Panc1 (cell line): ENCODE data around the gene FAM204A. TPM values are rescaled to one million over a fixed set of nuclear protein-coding genes. Genes with fewer than 3 reads are reported as not detected.

Experiments
- ATAC-seq: fragments of 200-7000 bp; cut with Tn5 transposase; 2 replicates; pipeline ENCODE4 v1.9.1; 2020; ENCODE audit warnings: mild to moderate bottlenecking, moderate library complexity
- BruUV-seq: library from RNA; stranded (reverse); fragments of 400-500 nt; replicated peaks from 2 replicates; lab custom pipeline; 2021; lab: Mats Ljungman, UMichigan
- CTCF ChIA-PET: fragments of 300-600 bp; sonication (Branson Sonifier 250); formaldehyde crosslinking; loops from one replicate; lab custom pipeline; 2022; ENCODE audit warnings: antibody characterized with exemption; lab: Charles Lee
- POLR2A ChIA-PET: fragments of 300-600 bp; sonication (Branson Sonifier 250); formaldehyde crosslinking; loops from one replicate; lab custom pipeline; 2022; ENCODE audit warnings: antibody characterized with exemption; lab: Charles Lee
- DNase-seq: peaks from one replicate; pipeline ENCODE4 v3.0.0-alpha.2; 2010; ENCODE audit warnings: low read depth, low spot score
- H3K27ac ChIP-seq: 2 replicates; pipeline ENCODE4 v1.5.1; 2011; ENCODE audit warnings: mild to moderate bottlenecking, low read length, inconsistent platforms
- H3K27me3 ChIP-seq: fragments of 200-500 bp; sonication (Bioruptor generic); 2 replicates; pipeline ENCODE4 v1.6.0; 2014; ENCODE audit warnings: low read length, inconsistent platforms; ENCODE audit not compliant: control insufficient read depth, insufficient read depth
- H3K36me3 ChIP-seq: fragments of 200-500 bp; sonication (Bioruptor generic); 2 replicates; pipeline ENCODE4 v1.5.1; 2014; ENCODE audit warnings: inconsistent platforms, mild to moderate bottlenecking, low read length, moderate library complexity; ENCODE audit not compliant: control insufficient read depth, insufficient read depth
- H3K4me1 ChIP-seq: 2 replicates; pipeline ENCODE4 v1.5.1; 2011; ENCODE audit warnings: inconsistent platforms, mild to moderate bottlenecking, low read length, moderate library complexity; ENCODE audit not compliant: control insufficient read depth, insufficient read depth
- H3K4me3 ChIP-seq, 2 experiments: 2 replicates each; pipeline ENCODE4 v1.5.1; 2011 to 2012; ENCODE audit warnings: low read depth in 2 of 2, low read length in 2 of 2, mild to moderate bottlenecking in 2 of 2, inconsistent platforms in 1 of 2, moderate library complexity in 1 of 2
- H3K9me3 ChIP-seq: fragments of 200-500 bp; sonication (Bioruptor generic); 2 replicates; pipeline ENCODE4 v1.5.1; 2014; ENCODE audit warnings: low read depth, mild to moderate bottlenecking, inconsistent platforms, low read length, moderate library complexity; ENCODE audit not compliant: control insufficient read depth, insufficient read depth
- CTCF ChIP-seq: fragments of 450-650 bp; IDR thresholded peaks from 2 replicates; pipeline ENCODE4 v1.5.1; 2017; ENCODE audit warnings: mild to moderate bottlenecking
- POLR2AphosphoS5 ChIP-seq: IDR thresholded peaks from 2 replicates; pipeline ENCODE4 v1.6.1; 2012; ENCODE audit warnings: mild to moderate bottlenecking, low read depth, low read length, moderate library complexity
- REST ChIP-seq, 2 experiments: IDR thresholded peaks; 2 replicates each; pipeline ENCODE4 v1.6.1; 2011 to 2012; ENCODE audit warnings: low read depth in 2 of 2, control low read depth in 1 of 2, low read length in 1 of 2, mild to moderate bottlenecking in 1 of 2, moderate library complexity in 1 of 2; ENCODE audit not compliant: insufficient read depth in 1 of 2
- SIN3A ChIP-seq: IDR thresholded peaks from 2 replicates; pipeline ENCODE4 v1.6.1; 2012; ENCODE audit warnings: low read depth, mild to moderate bottlenecking, low read length, moderate library complexity, borderline replicate concordance; ENCODE audit not compliant: insufficient read depth
- TCF7L2 ChIP-seq: IDR thresholded peaks from 2 replicates; pipeline ENCODE4 v1.6.1; 2011; ENCODE audit warnings: mild to moderate bottlenecking, low read depth, low read length, inconsistent platforms
- in situ Hi-C: cut with HindIII; loops from 2 replicates; pipeline ENCODE4 v1.10.0; 2016; ENCODE audit warnings: low sequenced_read_pairs, low pct_unique_long_range_greater_than_20kb
- intact Hi-C: fragments of 100-400 bp; cut with micrococcal nuclease; formaldehyde crosslinking; loops from one replicate; pipeline ENCODE4 v1.10.0; 2022; ENCODE audit not compliant: unreplicated experiment
- total RNA-seq: library from RNA; stranded (reverse); gene quantifications from one replicate; pipeline ENCODE4 v1.2.1, GENCODE V29; 2021; ENCODE audit not compliant: unreplicated experiment

FAM204A gene
- total RNA-seq, 1 experiment from 2014 or later: 69.1 TPM

DNA sequence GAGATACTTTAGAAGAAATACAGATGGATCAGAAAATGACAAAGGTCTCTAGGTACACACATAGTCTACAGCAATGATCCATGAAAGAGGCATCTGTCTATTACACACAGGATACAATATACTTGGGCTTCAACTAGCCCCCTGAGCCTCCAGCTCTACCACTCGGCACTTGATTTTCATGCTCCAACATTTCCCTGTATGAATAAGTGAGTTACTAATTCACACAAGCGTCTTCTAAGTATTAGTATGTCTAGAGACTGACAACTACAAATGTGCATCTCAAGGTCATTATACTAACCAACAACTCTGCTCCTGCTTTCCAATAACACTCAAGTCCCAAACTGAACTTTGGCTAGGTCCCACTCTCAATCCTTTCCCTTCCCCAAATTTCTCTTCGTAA lies 8.3 kb downstream of the FAM204A start:
- in situ Hi-C loops: no loop called here
- Histone ChIP-seq H3K27me3 (no peaks in the 10 kb centered on the region), H3K27ac (no peak overlapping the region), H3K9me3 (no peaks in the 10 kb centered on the region), H3K36me3 (peaks cover 43% of the 10 kb centered on the region), H3K4me3 (no peak overlapping the region), H3K4me1 (no peaks in the 10 kb centered on the region; the same call in 1 of the 2 replicates)
- POLR2A ChIA-PET: no interaction called here
- CTCF ChIA-PET: no interaction called here
- intact Hi-C loops: no loop called here
- no TSS peak for BruUV-seq
- no peak for TF ChIP-seq REST (IDR thresholded peaks at IDR 0.05; ENCODE audit: insufficient read depth in 1 of 2, low read depth in 2 of 2, low read length in 1 of 2)
- no peak for TF ChIP-seq CTCF
- TF ChIP-seq POLR2AphosphoS5: no peak
- TF ChIP-seq TCF7L2: no peak
- no peak for TF ChIP-seq SIN3A
- DNase-seq: no peak
- ATAC-seq: no peak

- CTCF ChIA-PET: no interaction called here
- Histone ChIP-seq H3K9me3 (no peaks in the 10 kb centered on the region), H3K4me1 (no peaks in the 10 kb centered on the region; the same call in 1 of the 2 replicates), H3K27me3 (no peaks in the 10 kb centered on the region), H3K4me3 (no peak overlapping the region), H3K27ac (no peak overlapping the region), H3K36me3 (peaks cover 43% of the 10 kb centered on the region)
- in situ Hi-C loops: no loop called here
- intact Hi-C loops: no loop called here
- no TSS peak for BruUV-seq
- DNase-seq (no peak), ATAC-seq (no peak)
- POLR2A ChIA-PET: no interaction called here
- TF ChIP-seq TCF7L2 (no peak), POLR2AphosphoS5 (no peak), REST (IDR thresholded peaks at IDR 0.05; ENCODE audit: insufficient read depth in 1 of 2, low read depth in 2 of 2, low read length in 1 of 2) (no peak), SIN3A (no peak)
These were observed 9.0 kb downstream of the FAM204A start for GRCh38 chr10:118332948-118333710.
